DND-41 (cell line): Measurements from ENCODE around the gene PRKCE.

Experiments used
- CTCF ChIP-seq: IDR thresholded peaks from 2 replicates; pipeline ENCODE4 v1.5.1; 2012; ENCODE audit warnings: borderline replicate concordance, low read length, moderate library complexity, mild to moderate bottlenecking; ENCODE audit not compliant: poor library complexity, severe bottlenecking; ENCODE audit errors: extremely low read depth
- EZH2 ChIP-seq: IDR thresholded peaks from 3 replicates; pipeline ENCODE4 v1.6.1; 2012; ENCODE audit warnings: borderline replicate concordance, low read depth, mild to moderate bottlenecking, moderate library complexity, low read length, inconsistent platforms; ENCODE audit not compliant: severe bottlenecking

GRCh38 chr2:45771261-45771660 lies 119.8 kb downstream of the PRKCE start:
- TF ChIP-seq CTCF (no peak), EZH2 (no peak)
